Colonic mucosa (tissue), 4 donors: ENCODE results near the gene XRRA1. TPM values are rescaled to one million over a fixed set of nuclear protein-coding genes. Genes with fewer than 3 reads are reported as not detected.

ENCODE experiments used
- DNase-seq: peaks from one replicate; pipeline ENCODE4 v3.0.0-alpha.2; 2020
- H3K27ac ChIP-seq: fragments of 200-600 bp; one replicate; pipeline ENCODE4 v1.8.0; 2021
- H3K27me3 ChIP-seq: fragments of 200-600 bp; one replicate; pipeline ENCODE4 v1.8.0; 2021
- H3K36me3 ChIP-seq: fragments of 200-600 bp; one replicate; pipeline ENCODE4 v1.8.0; 2021
- H3K4me1 ChIP-seq: fragments of 200-600 bp; one replicate; pipeline ENCODE4 v1.8.0; 2021; ENCODE audit warnings: mild to moderate bottlenecking
- H3K4me3 ChIP-seq: fragments of 200-600 bp; one replicate; pipeline ENCODE4 v1.8.0; 2021
- H3K9ac ChIP-seq, 2 donors: one replicate each; pipeline ENCODE4 v1.7.0; 2013; ENCODE audit warnings: control low read depth in 2 of 2, low read depth in 2 of 2, low read length in 2 of 2
- H3K9me3 ChIP-seq: fragments of 200-600 bp; one replicate; pipeline ENCODE4 v1.8.0; 2021
- intact Hi-C: fragments of 100-400 bp; cut with DNase I; formaldehyde crosslinking; loops from one replicate; pipeline ENCODE4 v1.14.1; 2022
- total RNA-seq, 2 donors: library from RNA; stranded (reverse); fragmentation: NEBNext Ultra II Directional in 1 of 2; extraction: Animal tissue kit (Norgen Biotek cat#: 25700) in 1 of 2; gene quantifications; one replicate each; pipeline ENCODE4 v1.2.1, GENCODE V29; 2021
- TF ChIP-seq, protein P1 (sequence below): fragments of 200-600 bp; IDR thresholded peaks from one replicate; pipeline ENCODE4 v1.8.0; 2022; ENCODE audit warnings: antibody characterized with exemption, mild to moderate bottlenecking
- donor health status: healthy.
- donor health status: DM: no; HTN: no; CAD: no.
- donor health status: DM: no; HTN: no; CAD: no.

XRRA1 gene
- total RNA-seq, 2 donors from 2014 or later, result 5.1 to 6.6 TPM

DNA sequence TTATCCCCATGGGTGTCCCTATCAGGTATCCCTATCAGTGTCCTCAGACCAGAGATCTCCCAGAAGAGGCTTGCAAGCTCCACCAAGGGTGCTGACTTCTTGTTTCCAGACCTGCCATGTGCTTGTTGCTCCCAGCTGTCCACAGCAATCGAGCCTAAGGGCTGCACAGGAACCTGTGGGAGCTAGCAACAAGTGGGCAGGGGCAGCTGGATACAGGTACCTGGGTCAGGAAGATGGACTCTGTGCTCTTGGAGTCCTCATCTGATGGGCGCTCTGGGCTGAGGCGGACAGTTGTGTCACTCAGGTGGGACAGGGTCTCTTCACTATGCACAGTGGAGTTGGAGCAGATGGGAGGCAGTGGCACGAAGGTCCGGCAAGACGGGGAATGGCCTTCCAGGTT lies 101.0 kb downstream of the XRRA1 start:
- Histone ChIP-seq H3K36me3 (no peaks in the 10 kb centered on the region), H3K9me3 (no peaks in the 10 kb centered on the region), H3K4me1 (no peaks in the 10 kb centered on the region), H3K4me3 (no peak overlapping the region), H3K27me3 (no peaks in the 10 kb centered on the region), H3K27ac (no peak overlapping the region), H3K9ac (no peak overlapping the region)
- TF ChIP-seq, protein P1, sequence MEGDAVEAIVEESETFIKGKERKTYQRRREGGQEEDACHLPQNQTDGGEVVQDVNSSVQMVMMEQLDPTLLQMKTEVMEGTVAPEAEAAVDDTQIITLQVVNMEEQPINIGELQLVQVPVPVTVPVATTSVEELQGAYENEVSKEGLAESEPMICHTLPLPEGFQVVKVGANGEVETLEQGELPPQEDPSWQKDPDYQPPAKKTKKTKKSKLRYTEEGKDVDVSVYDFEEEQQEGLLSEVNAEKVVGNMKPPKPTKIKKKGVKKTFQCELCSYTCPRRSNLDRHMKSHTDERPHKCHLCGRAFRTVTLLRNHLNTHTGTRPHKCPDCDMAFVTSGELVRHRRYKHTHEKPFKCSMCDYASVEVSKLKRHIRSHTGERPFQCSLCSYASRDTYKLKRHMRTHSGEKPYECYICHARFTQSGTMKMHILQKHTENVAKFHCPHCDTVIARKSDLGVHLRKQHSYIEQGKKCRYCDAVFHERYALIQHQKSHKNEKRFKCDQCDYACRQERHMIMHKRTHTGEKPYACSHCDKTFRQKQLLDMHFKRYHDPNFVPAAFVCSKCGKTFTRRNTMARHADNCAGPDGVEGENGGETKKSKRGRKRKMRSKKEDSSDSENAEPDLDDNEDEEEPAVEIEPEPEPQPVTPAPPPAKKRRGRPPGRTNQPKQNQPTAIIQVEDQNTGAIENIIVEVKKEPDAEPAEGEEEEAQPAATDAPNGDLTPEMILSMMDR, result no peak
- intact Hi-C loops, result no loop called here
- no peak for DNase-seq

DNA sequence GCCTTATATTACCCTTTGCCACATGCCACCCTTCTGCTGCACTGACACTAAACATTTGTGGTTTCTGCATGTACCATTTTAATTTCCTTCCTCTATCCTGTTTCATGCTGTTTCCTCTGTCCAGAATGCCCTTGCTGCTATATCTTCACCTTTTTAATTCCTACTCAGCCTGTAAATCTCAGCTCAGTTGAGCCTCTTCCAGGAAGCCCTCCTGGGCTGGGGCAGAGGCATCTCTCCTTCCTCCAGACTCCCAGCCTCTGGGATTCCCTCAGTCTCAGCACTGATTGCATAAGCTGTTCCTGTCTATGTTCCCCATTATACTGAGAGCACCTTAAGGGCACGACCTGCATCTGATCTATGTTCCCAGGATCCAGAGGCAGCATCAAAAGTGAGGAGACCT lies 101.5 kb downstream of the XRRA1 start:
- Histone ChIP-seq H3K27ac (no peak overlapping the region), H3K9ac (no peak overlapping the region), H3K27me3 (no peaks in the 10 kb centered on the region), H3K9me3 (no peaks in the 10 kb centered on the region), H3K36me3 (no peaks in the 10 kb centered on the region), H3K4me3 (no peak overlapping the region), H3K4me1 (no peaks in the 10 kb centered on the region)
- TF ChIP-seq, protein P1, result no peak
- no peak for DNase-seq
- intact Hi-C loops, result no loop called here

DNA sequence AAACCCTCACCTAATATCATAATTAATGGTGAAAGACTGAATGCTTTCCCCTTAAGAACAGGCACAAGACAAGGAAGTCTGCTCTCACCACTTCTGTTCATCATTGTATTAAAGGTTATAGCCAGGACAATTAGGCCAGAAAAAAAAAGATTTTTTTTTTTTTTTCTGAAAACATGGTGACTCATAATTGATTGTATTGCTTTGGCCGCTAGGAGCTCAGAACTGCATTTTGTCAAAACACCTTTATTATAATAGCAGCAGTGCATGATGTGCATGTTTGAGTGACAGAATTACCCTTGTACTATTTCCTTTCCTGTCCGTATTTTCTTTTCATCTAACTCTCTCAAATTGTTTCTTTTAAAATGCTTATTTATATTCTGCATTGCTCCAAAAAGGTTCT lies 102.1 kb downstream of the XRRA1 start:
- Histone ChIP-seq H3K27me3 (no peaks in the 10 kb centered on the region), H3K9me3 (no peaks in the 10 kb centered on the region), H3K36me3 (no peaks in the 10 kb centered on the region), H3K4me1 (no peaks in the 10 kb centered on the region), H3K4me3 (no peak overlapping the region), H3K9ac (no peak overlapping the region), H3K27ac (no peak overlapping the region)
- TF ChIP-seq, protein P1, result no peak
- intact Hi-C loops, result no loop called here
- DNase-seq, result no peak

DNA sequence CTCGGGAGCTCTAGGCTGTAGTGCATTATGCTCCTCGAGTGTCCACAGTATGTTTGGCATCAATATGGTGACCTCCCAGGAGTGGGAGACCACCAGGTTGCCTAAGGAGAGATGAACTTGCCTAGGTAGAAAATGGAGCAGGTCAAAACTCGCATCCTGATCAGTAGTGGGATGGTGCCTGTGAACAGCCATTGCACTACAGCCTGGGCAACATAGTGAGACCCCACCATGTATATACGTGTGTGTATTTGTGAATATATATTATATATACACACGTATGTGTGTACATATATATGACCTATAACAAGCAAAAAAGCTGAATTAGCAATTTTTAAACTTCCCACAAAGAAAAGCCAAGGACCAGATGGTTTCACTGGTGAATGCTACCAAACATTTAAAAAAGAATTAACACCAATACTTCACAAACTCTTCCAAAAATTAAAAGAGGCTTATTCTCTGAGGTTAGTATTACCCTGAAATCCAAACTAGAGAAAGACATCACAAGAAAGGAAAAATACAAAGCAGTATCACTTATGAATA lies 102.8 kb downstream of the XRRA1 start:
- Histone ChIP-seq H3K9me3 (no peaks in the 10 kb centered on the region), H3K4me3 (no peak overlapping the region), H3K27me3 (no peaks in the 10 kb centered on the region), H3K27ac (no peak overlapping the region), H3K9ac (no peak overlapping the region), H3K36me3 (no peaks in the 10 kb centered on the region), H3K4me1 (no peaks in the 10 kb centered on the region)
- TF ChIP-seq, protein P1, result no peak
- no peak for DNase-seq
- intact Hi-C loops, result no loop called here

DNA sequence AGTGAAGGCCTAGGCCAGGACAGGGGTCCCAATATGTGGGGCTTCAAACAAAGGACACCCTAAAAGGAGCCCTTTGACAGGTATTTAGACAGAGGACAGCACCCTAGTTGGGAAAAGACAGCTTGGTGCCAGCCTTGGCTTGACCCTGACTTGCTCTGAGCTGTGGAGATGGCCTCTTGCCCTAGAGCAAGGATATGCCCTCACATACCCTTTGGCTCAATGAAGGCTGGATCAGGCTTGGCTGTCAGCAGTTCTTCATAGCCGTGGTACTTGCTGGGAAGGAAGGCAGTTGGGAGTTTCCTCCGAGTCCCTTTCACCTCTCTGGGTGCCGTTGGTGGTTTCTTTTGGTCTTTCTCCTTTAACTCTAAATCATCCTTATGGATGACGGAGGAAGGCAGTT lies 104.0 kb downstream of the XRRA1 start:
- H3K9ac ChIP-seq, result no peak overlapping the region
- no peak for DNase-seq
- H3K9me3 ChIP-seq, result no peaks in the 10 kb centered on the region
- H3K4me1 ChIP-seq, result no peaks in the 10 kb centered on the region
- no peak overlapping the region for H3K27ac ChIP-seq
- no peak overlapping the region for H3K4me3 ChIP-seq
- no peaks in the 10 kb centered on the region for H3K36me3 ChIP-seq
- intact Hi-C loops, result no loop called here
- TF ChIP-seq, protein P1, result no peak
- no peaks in the 10 kb centered on the region for H3K27me3 ChIP-seq
